Panc1 (cell line): Measurements from ENCODE around the gene FAM13B. TPM values are rescaled to one million over a fixed set of nuclear protein-coding genes. Genes with fewer than 3 reads are reported as not detected.

Experiments
- ATAC-seq: fragments of 200-7000 bp; cut with Tn5 transposase; 2 replicates; pipeline ENCODE4 v1.9.1; 2020; ENCODE audit warnings: mild to moderate bottlenecking, moderate library complexity
- BruUV-seq: library from RNA; stranded (reverse); fragments of 400-500 nt; replicated peaks from 2 replicates; lab custom pipeline; 2021; lab: Mats Ljungman, UMichigan
- CTCF ChIA-PET: fragments of 300-600 bp; sonication (Branson Sonifier 250); formaldehyde crosslinking; loops from one replicate; lab custom pipeline; 2022; ENCODE audit warnings: antibody characterized with exemption; lab: Charles Lee
- POLR2A ChIA-PET: fragments of 300-600 bp; sonication (Branson Sonifier 250); formaldehyde crosslinking; loops from one replicate; lab custom pipeline; 2022; ENCODE audit warnings: antibody characterized with exemption; lab: Charles Lee
- DNase-seq: peaks from one replicate; pipeline ENCODE4 v3.0.0-alpha.2; 2010; ENCODE audit warnings: low read depth, low spot score
- H3K27ac ChIP-seq: 2 replicates; pipeline ENCODE4 v1.5.1; 2011; ENCODE audit warnings: mild to moderate bottlenecking, low read length, inconsistent platforms
- H3K27me3 ChIP-seq: fragments of 200-500 bp; sonication (Bioruptor generic); 2 replicates; pipeline ENCODE4 v1.6.0; 2014; ENCODE audit warnings: low read length, inconsistent platforms; ENCODE audit not compliant: control insufficient read depth, insufficient read depth
- H3K36me3 ChIP-seq: fragments of 200-500 bp; sonication (Bioruptor generic); 2 replicates; pipeline ENCODE4 v1.5.1; 2014; ENCODE audit warnings: inconsistent platforms, mild to moderate bottlenecking, low read length, moderate library complexity; ENCODE audit not compliant: control insufficient read depth, insufficient read depth
- H3K4me1 ChIP-seq: 2 replicates; pipeline ENCODE4 v1.5.1; 2011; ENCODE audit warnings: inconsistent platforms, mild to moderate bottlenecking, low read length, moderate library complexity; ENCODE audit not compliant: control insufficient read depth, insufficient read depth
- H3K4me3 ChIP-seq, 2 experiments: 2 replicates each; pipeline ENCODE4 v1.5.1; 2011 to 2012; ENCODE audit warnings: low read depth in 2 of 2, low read length in 2 of 2, mild to moderate bottlenecking in 2 of 2, inconsistent platforms in 1 of 2, moderate library complexity in 1 of 2
- H3K9me3 ChIP-seq: fragments of 200-500 bp; sonication (Bioruptor generic); 2 replicates; pipeline ENCODE4 v1.5.1; 2014; ENCODE audit warnings: low read depth, mild to moderate bottlenecking, inconsistent platforms, low read length, moderate library complexity; ENCODE audit not compliant: control insufficient read depth, insufficient read depth
- CTCF ChIP-seq: fragments of 450-650 bp; IDR thresholded peaks from 2 replicates; pipeline ENCODE4 v1.5.1; 2017; ENCODE audit warnings: mild to moderate bottlenecking
- POLR2AphosphoS5 ChIP-seq: IDR thresholded peaks from 2 replicates; pipeline ENCODE4 v1.6.1; 2012; ENCODE audit warnings: mild to moderate bottlenecking, low read depth, low read length, moderate library complexity
- SIN3A ChIP-seq: IDR thresholded peaks from 2 replicates; pipeline ENCODE4 v1.6.1; 2012; ENCODE audit warnings: low read depth, mild to moderate bottlenecking, low read length, moderate library complexity, borderline replicate concordance; ENCODE audit not compliant: insufficient read depth
- TCF7L2 ChIP-seq: IDR thresholded peaks from 2 replicates; pipeline ENCODE4 v1.6.1; 2011; ENCODE audit warnings: mild to moderate bottlenecking, low read depth, low read length, inconsistent platforms
- in situ Hi-C: cut with HindIII; loops from 2 replicates; pipeline ENCODE4 v1.10.0; 2016; ENCODE audit warnings: low sequenced_read_pairs, low pct_unique_long_range_greater_than_20kb
- intact Hi-C: fragments of 100-400 bp; cut with micrococcal nuclease; formaldehyde crosslinking; loops from one replicate; pipeline ENCODE4 v1.10.0; 2022; ENCODE audit not compliant: unreplicated experiment
- total RNA-seq: library from RNA; stranded (reverse); gene quantifications from one replicate; pipeline ENCODE4 v1.2.1, GENCODE V29; 2021; ENCODE audit not compliant: unreplicated experiment
- TF ChIP-seq, protein P1 (sequence below), 2 experiments: IDR thresholded peaks; 2 replicates each; pipeline ENCODE4 v1.6.1; 2011 to 2012; ENCODE audit warnings: low read depth in 2 of 2, control low read depth in 1 of 2, low read length in 1 of 2, mild to moderate bottlenecking in 1 of 2, moderate library complexity in 1 of 2; ENCODE audit not compliant: insufficient read depth in 1 of 2

FAM13B gene
- total RNA-seq, 1 experiment from 2014 or later = 34.9 TPM

DNA sequence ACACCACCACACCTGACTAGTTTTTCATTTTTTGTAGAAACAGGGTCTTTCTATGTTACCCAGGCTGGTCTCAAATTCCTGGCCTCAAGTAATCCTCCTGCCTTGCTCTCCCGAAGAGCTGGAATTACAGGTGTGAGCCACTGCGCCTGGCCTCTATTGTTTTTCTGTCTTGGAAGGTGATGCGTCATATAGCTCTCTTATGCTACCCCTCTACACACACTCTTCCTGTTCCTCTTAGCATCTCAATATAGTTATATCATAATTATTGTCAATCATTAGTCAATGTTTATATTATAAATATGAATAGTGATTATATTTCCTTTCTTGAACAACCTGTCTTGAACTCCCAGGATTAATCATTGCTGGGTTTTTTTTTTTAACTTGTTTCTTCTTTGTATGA is 136.3 kb downstream of the FAM13B start:
- DNase-seq = no peak

DNA sequence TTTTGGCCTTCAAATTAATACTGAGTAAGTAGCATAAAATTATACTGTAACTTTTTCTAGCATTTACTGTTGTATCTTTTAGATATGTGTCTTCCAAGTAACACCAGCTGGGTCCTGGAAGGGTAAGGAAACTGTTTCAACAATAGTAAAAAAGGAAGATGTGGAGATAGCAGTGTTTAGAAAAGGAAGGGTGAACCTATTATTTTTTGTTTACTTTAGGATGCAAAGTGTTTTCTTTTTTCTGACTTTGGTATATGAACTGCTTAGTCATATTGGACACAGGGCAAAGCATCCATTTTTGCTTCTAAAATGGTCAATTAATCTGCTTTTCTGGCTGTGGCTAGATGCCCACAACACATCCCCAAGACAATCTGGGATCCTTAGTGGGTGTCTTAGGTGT is 138.3 kb downstream of the FAM13B start:
- DNase-seq (no peak), ATAC-seq (no peak)
- Histone ChIP-seq H3K9me3 (no peaks in the 10 kb centered on the region), H3K27ac (no peak overlapping the region), H3K4me1 (no peaks in the 10 kb centered on the region), H3K27me3 (no peaks in the 10 kb centered on the region), H3K4me3 (no peak overlapping the region), H3K36me3 (no peaks in the 10 kb centered on the region)
- TF ChIP-seq, protein P1, sequence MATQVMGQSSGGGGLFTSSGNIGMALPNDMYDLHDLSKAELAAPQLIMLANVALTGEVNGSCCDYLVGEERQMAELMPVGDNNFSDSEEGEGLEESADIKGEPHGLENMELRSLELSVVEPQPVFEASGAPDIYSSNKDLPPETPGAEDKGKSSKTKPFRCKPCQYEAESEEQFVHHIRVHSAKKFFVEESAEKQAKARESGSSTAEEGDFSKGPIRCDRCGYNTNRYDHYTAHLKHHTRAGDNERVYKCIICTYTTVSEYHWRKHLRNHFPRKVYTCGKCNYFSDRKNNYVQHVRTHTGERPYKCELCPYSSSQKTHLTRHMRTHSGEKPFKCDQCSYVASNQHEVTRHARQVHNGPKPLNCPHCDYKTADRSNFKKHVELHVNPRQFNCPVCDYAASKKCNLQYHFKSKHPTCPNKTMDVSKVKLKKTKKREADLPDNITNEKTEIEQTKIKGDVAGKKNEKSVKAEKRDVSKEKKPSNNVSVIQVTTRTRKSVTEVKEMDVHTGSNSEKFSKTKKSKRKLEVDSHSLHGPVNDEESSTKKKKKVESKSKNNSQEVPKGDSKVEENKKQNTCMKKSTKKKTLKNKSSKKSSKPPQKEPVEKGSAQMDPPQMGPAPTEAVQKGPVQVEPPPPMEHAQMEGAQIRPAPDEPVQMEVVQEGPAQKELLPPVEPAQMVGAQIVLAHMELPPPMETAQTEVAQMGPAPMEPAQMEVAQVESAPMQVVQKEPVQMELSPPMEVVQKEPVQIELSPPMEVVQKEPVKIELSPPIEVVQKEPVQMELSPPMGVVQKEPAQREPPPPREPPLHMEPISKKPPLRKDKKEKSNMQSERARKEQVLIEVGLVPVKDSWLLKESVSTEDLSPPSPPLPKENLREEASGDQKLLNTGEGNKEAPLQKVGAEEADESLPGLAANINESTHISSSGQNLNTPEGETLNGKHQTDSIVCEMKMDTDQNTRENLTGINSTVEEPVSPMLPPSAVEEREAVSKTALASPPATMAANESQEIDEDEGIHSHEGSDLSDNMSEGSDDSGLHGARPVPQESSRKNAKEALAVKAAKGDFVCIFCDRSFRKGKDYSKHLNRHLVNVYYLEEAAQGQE (IDR thresholded peaks at IDR 0.05; ENCODE audit: insufficient read depth in 1 of 2, low read depth in 2 of 2, low read length in 1 of 2) = no peak
- TF ChIP-seq POLR2AphosphoS5 = no peak
- TF ChIP-seq SIN3A = no peak
- no peak for TF ChIP-seq CTCF
- TF ChIP-seq TCF7L2 = no peak
- no TSS peak for BruUV-seq
- ChIA-PET POLR2A (no interaction called here), CTCF (no interaction called here)
- in situ Hi-C loops (no loop called here), intact Hi-C loops (no loop called here)

More for the DNA sequence above, 136.3 kb downstream of the FAM13B start:
- Histone ChIP-seq H3K36me3 (no peaks in the 10 kb centered on the region), H3K4me3 (no peak overlapping the region), H3K4me1 (peaks cover 3% of the 10 kb centered on the region; the same call in 1 of the 2 replicates), H3K9me3 (no peaks in the 10 kb centered on the region), H3K27me3 (no peaks in the 10 kb centered on the region), H3K27ac (no peak overlapping the region)
- in situ Hi-C loops = no loop called here
- intact Hi-C loops = no loop called here
- BruUV-seq = no TSS peak
- no peak for TF ChIP-seq TCF7L2
- no peak for TF ChIP-seq POLR2AphosphoS5
- no peak for TF ChIP-seq CTCF
- no peak for TF ChIP-seq SIN3A
- TF ChIP-seq, protein P1 (IDR thresholded peaks at IDR 0.05; ENCODE audit: insufficient read depth in 1 of 2, low read depth in 2 of 2, low read length in 1 of 2) = no peak
- ChIA-PET CTCF (interaction anchor here (0.7 kb wide), 1 partner anchor 31 kb away, joined by 7 read pairs; no protein-coding TSS in a partner anchor), POLR2A (no interaction called here)
- no peak for ATAC-seq
